Smooth muscle cell (in vitro differentiated cells): ENCODE measurements around the gene MDH2. TPM values are rescaled to one million over a fixed set of nuclear protein-coding genes. Genes with fewer than 3 reads are reported as not detected.
"Not testable (repeated sequence)": the region's sequence is repeated elsewhere in the genome, so short reads cannot be mapped to it uniquely, and the experiment has no call there.

Source experiments
- DNase-seq: peaks from one replicate; lab custom pipeline; 2025; ENCODE audit not compliant: unreplicated experiment; lab: John Stamatoyannopoulos, UW
- H2AFZ ChIP-seq: fragments of 200-600 bp; sonication (generic); 2 replicates; pipeline ENCODE4 v1.6.0; 2016; ENCODE audit warnings: antibody characterized with exemption, low read depth, mild to moderate bottlenecking
- H3F3A ChIP-seq: fragments of 200-600 bp; sonication (generic); 2 replicates; pipeline ENCODE4 v1.6.0; 2017; ENCODE audit warnings: antibody characterized with exemption, low read depth
- H3K27ac ChIP-seq: fragments of 200-600 bp; sonication (generic); 2 replicates; pipeline ENCODE4 v1.5.1; 2016; ENCODE audit warnings: low read depth, mild to moderate bottlenecking
- H3K27me3 ChIP-seq: fragments of 200-600 bp; sonication (generic); 2 replicates; pipeline ENCODE4 v1.6.1; 2016; ENCODE audit warnings: low read depth, mild to moderate bottlenecking
- H3K36me3 ChIP-seq: fragments of 200-600 bp; sonication (generic); 2 replicates; pipeline ENCODE4 v1.5.1; 2016; ENCODE audit warnings: low read depth
- H3K4me1 ChIP-seq: fragments of 200-600 bp; sonication (generic); 2 replicates; pipeline ENCODE4 v1.5.1; 2016; ENCODE audit warnings: low read depth
- H3K4me2 ChIP-seq: fragments of 200-600 bp; sonication (generic); 2 replicates; pipeline ENCODE4 v1.6.0; 2016; ENCODE audit warnings: mild to moderate bottlenecking
- H3K4me3 ChIP-seq: fragments of 200-600 bp; sonication (generic); 2 replicates; pipeline ENCODE4 v1.5.1; 2016; ENCODE audit warnings: mild to moderate bottlenecking
- H3K79me2 ChIP-seq: fragments of 200-600 bp; sonication (generic); 2 replicates; pipeline ENCODE4 v1.6.0; 2016; ENCODE audit warnings: low read depth, mild to moderate bottlenecking
- H3K9ac ChIP-seq: fragments of 200-600 bp; sonication (generic); 2 replicates; pipeline ENCODE4 v1.6.0; 2016; ENCODE audit warnings: low read depth
- H3K9me3 ChIP-seq: fragments of 200-600 bp; sonication (generic); replicated peaks from 2 replicates; pipeline ENCODE4 v1.5.1; 2016; ENCODE audit warnings: low read depth
- H4K20me1 ChIP-seq: fragments of 200-600 bp; sonication (generic); 2 replicates; pipeline ENCODE4 v1.6.0; 2016; ENCODE audit warnings: low read depth
- WGBS: methylation state at CpG from one replicate; pipeline ENCODE4 v1.1.7; 2016; ENCODE audit warnings: low lambda C conversion rate; 5-methylcytosine and 5-hydroxymethylcytosine counted together
- polyA plus RNA-seq: library from polyadenylated mRNA; unstranded; fragments of >200 nt; fragmentation: Nextera tagmentation; extraction: Ambion mirVana; gene quantifications from 2 replicates; pipeline ENCODE4 v1.2.1, GENCODE V29; 2016
- total RNA-seq: library from RNA; depleted of rRNA; stranded (reverse); fragments of >200 nt; gene quantifications from 2 replicates; pipeline ENCODE4 v1.2.3, GENCODE V29; 2014
- TF ChIP-seq, protein P1 (sequence below): fragments of 200-600 bp; sonication (generic); IDR thresholded peaks from 2 replicates; pipeline ENCODE4 v1.5.1; 2017; ENCODE audit warnings: borderline replicate concordance, mild to moderate bottlenecking, antibody characterized with exemption; ENCODE audit not compliant: insufficient read depth, poor library complexity, severe bottlenecking

The MDH2 gene
- total and polyA plus RNA-seq, 2 experiments from 2014 or later: 57.0 to 216 TPM

DNA sequence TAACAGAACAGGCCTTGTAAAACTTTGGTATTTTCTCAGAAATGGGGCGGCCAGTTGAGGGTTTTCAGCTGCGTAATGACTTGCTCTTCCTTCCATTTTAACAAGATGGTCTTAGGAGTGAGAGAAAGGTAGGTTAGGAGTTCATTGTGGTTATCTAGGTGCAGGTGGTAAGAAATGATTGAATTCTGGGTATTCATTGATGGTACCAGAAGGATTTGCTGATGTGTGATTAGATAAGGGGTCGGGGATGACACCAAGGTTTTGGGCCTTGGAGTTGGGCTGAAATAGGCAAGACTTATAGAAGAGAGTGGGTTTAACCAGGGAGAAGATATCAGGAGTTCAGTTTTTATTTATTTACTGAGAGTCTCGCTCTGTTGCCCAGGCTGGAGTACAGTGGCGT, 2.6 kb downstream of the MDH2 start:
- no peak overlapping the region for H2AFZ ChIP-seq

DNA sequence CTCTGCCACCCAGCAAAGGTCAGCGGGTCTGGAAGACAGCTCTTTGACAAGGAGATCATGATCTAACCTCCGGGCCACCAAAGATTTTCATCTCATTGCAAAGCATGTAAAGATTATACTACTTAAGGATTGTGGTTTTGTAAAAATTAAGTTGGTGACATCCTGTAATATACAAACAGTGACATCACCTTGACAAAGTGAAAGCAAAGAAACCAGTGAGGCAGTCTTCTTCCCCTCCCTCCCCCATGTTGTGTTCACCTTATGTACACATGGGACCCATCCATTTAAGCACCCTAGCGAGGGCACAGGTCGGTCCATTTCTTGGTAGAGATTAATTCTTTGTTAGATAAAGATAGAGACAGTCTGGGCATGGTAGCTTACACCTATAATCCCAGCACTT, 3.9 kb downstream of the MDH2 start:
- H3K27me3 ChIP-seq: no peaks in the 10 kb centered on the region
- H3K36me3 ChIP-seq: no peaks in the 10 kb centered on the region
- H3F3A ChIP-seq: peaks cover 3% of the 10 kb centered on the region
- H3K4me1 ChIP-seq: peaks cover 9% of the 10 kb centered on the region
- H2AFZ ChIP-seq: no peak overlapping the region
- peaks cover 70% of the 10 kb centered on the region for H4K20me1 ChIP-seq
- H3K4me3 ChIP-seq: no peak overlapping the region
- no peaks in the 10 kb centered on the region for H3K9me3 ChIP-seq
- DNase-seq: no peak
- H3K79me2 ChIP-seq: peaks cover 82% of the 10 kb centered on the region
- H3K27ac ChIP-seq: no peak overlapping the region
- 96% methylated on average over 4 of the region's 4 CpGs for whole genome bisulfite sequencing
- no peak overlapping the region for H3K4me2 ChIP-seq
- TF ChIP-seq, protein P1, sequence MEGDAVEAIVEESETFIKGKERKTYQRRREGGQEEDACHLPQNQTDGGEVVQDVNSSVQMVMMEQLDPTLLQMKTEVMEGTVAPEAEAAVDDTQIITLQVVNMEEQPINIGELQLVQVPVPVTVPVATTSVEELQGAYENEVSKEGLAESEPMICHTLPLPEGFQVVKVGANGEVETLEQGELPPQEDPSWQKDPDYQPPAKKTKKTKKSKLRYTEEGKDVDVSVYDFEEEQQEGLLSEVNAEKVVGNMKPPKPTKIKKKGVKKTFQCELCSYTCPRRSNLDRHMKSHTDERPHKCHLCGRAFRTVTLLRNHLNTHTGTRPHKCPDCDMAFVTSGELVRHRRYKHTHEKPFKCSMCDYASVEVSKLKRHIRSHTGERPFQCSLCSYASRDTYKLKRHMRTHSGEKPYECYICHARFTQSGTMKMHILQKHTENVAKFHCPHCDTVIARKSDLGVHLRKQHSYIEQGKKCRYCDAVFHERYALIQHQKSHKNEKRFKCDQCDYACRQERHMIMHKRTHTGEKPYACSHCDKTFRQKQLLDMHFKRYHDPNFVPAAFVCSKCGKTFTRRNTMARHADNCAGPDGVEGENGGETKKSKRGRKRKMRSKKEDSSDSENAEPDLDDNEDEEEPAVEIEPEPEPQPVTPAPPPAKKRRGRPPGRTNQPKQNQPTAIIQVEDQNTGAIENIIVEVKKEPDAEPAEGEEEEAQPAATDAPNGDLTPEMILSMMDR: no peak
- H3K9ac ChIP-seq: no peak overlapping the region

More for the DNA sequence above, 2.6 kb downstream of the MDH2 start:
- Histone ChIP-seq H3K9me3 (no peaks in the 10 kb centered on the region), H3F3A (peaks cover 3% of the 10 kb centered on the region), H3K4me1 (peaks cover 12% of the 10 kb centered on the region), H3K36me3 (no peaks in the 10 kb centered on the region), H3K9ac (no peak overlapping the region), H3K4me3 (no peak overlapping the region), H4K20me1 (peaks cover 57% of the 10 kb centered on the region), H3K27ac (no peak overlapping the region), H3K79me2 (peaks cover 77% of the 10 kb centered on the region), H3K27me3 (no peaks in the 10 kb centered on the region), H3K4me2 (no peak overlapping the region)
- no peak for DNase-seq
- 93% methylated on average over 5 of the region's 5 CpGs for WGBS
- TF ChIP-seq, protein P1: no peak

DNA sequence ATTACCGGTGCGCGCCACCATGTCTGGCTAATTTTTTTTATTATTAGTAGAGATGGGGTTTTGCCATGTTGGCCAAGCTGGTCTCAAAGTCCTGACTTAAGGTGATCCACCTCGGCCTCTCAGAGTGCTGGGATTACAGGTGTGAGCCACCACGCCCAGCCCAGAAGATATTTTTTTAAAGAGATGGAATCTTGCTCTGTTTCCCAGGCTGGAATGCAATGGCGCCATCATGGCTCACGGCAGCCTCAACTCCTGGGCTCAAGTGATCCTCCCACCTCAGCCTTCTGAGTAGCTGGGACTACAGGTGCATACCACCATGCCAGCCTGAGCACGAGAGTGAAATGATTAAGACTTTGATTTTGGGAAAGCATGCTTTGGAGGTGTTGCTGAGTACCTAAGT, 4.8 kb downstream of the MDH2 start:
- H3F3A ChIP-seq, DNase-seq, H3K9me3 ChIP-seq, H3K4me1 ChIP-seq, H3K36me3 ChIP-seq, H3K9ac ChIP-seq, H3K27me3 ChIP-seq, H2AFZ ChIP-seq, H3K4me3 ChIP-seq, H3K4me2 ChIP-seq, H3K27ac ChIP-seq: not testable (repeated sequence)
- Histone ChIP-seq H3K79me2 (peaks cover 76% of the 10 kb centered on the region), H4K20me1 (peaks cover 78% of the 10 kb centered on the region)
- 99% methylated on average over 8 of the region's 8 CpGs for WGBS

DNA sequence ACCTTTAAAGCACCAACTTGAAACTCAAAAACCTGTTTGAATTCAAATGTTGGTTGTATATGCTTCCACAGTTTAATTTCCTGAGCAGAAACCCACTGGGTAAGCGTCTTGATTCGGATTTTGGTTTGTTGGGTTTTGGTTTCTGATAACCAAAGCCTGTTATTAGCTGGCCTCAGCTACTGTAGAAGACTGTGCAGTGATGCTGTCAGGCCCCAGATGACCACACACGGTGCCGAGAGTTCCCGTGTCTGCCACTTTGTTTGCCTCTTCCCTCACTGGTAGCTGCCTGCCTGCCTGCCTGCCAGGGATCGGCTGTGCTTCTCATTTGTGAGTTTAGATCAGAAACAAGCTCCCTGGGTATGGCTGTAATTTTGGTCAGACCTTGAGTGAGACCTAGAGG, 5.6 kb downstream of the MDH2 start:
- Histone ChIP-seq H3K27me3 (no peaks in the 10 kb centered on the region), H3F3A (peaks cover 3% of the 10 kb centered on the region), H3K9me3 (no peaks in the 10 kb centered on the region), H3K9ac (no peak overlapping the region), H3K36me3 (peaks cover 8% of the 10 kb centered on the region), H4K20me1 (peaks cover 78% of the 10 kb centered on the region), H3K4me1 (peaks cover 5% of the 10 kb centered on the region), H3K4me2 (no peak overlapping the region), H3K79me2 (peaks cover 71% of the 10 kb centered on the region), H3K27ac (no peak overlapping the region), H3K4me3 (no peak overlapping the region), H2AFZ (no peak overlapping the region)
- 91% methylated on average over 6 of the region's 6 CpGs for WGBS
- TF ChIP-seq, protein P1: no peak
- DNase-seq: no peak
